Testis (tissue), 3 donors: ENCODE measurements around the gene EEF1G. TPM values are rescaled to one million over a fixed set of nuclear protein-coding genes. Genes with fewer than 3 reads are reported as not detected.
"Not testable (repeated sequence)": the region's sequence is repeated elsewhere in the genome, so short reads cannot be mapped to it uniquely, and the experiment has no call there.

Experiments used
- DNase-seq: peaks from one replicate; pipeline ENCODE4 v3.0.0-alpha.2; 2019
- H3K27ac ChIP-seq, 2 donors: fragments of 200-600 bp; sonication (generic); one replicate each; pipeline ENCODE4 v1.5.1; 2019
- H3K27me3 ChIP-seq: fragments of 200-600 bp; sonication (generic); one replicate; pipeline ENCODE4 v1.5.1; 2019
- H3K36me3 ChIP-seq: fragments of 200-600 bp; sonication (generic); one replicate; pipeline ENCODE4 v1.5.1; 2017; ENCODE audit warnings: low read depth; ENCODE audit errors: missing control alignments
- H3K4me1 ChIP-seq: fragments of 200-600 bp; sonication (generic); one replicate; pipeline ENCODE4 v1.5.1; 2019
- H3K4me3 ChIP-seq, 2 donors: fragments of 200-600 bp; sonication (generic); one replicate each; pipeline ENCODE4 v1.5.1; 2017 to 2019
- H3K9me3 ChIP-seq: fragments of 200-600 bp; sonication (generic); one replicate; pipeline ENCODE4 v1.5.1; 2017
- CTCF ChIP-seq, 3 experiments: fragments of 450-650 bp in 2 of 3; fragments of 200-600 bp in 1 of 3; sonication (generic) in 1 of 3; IDR thresholded peaks; one replicate each; pipeline ENCODE4 v1.5.1; 2016 to 2019; ENCODE audit warnings: antibody characterized with exemption in 3 of 3, mild to moderate bottlenecking in 2 of 3, moderate library complexity in 1 of 3
- POLR2A ChIP-seq: fragments of 450-650 bp; IDR thresholded peaks from one replicate; pipeline ENCODE4 v1.6.1; 2017; ENCODE audit warnings: antibody characterized with exemption, mild to moderate bottlenecking, moderate library complexity
- WGBS, 2 donors: methylation state at CpG; one replicate each; pipeline ENCODE4 v1.1.5; 2018; 5-methylcytosine and 5-hydroxymethylcytosine counted together
- intact Hi-C: fragments of 100-400 bp; cut with DNase I; formaldehyde crosslinking; loops from one replicate; pipeline ENCODE4 v1.15.1; 2023; ENCODE audit warnings: low total_unique reads
- polyA plus RNA-seq: library from polyadenylated mRNA; stranded (reverse); fragments of 350-450 nt; fragmentation: Illumina TruSeq; extraction: RNeasy Lipid Tissue Mini Kit (QIAGEN cat#74804); gene quantifications from one replicate; pipeline ENCODE4 v1.2.3, GENCODE V29; 2014; ENCODE audit warnings: low read depth, low replicate concordance; ENCODE audit not compliant: insufficient read depth
- total RNA-seq, 2 donors: library from RNA; depleted of rRNA; stranded (reverse); fragments of >200 nt; gene quantifications; one replicate each; pipeline ENCODE4 v1.2.3, GENCODE V29; 2016

EEF1G gene
- total and polyA plus RNA-seq, 3 donors from 2014 or later = 607 to 1,165 (median 868) TPM

- H3K9me3 ChIP-seq = no peaks in the 10 kb centered on the region
- intact Hi-C loops = no loop called here
- peaks cover 28% of the 10 kb centered on the region for H3K4me1 ChIP-seq
- TF ChIP-seq CTCF (IDR thresholded peaks at IDR 0.05) (peak; percentile 49 to 72 (median 67)), POLR2A (no peak)
- H3K27me3 ChIP-seq = no peaks in the 10 kb centered on the region
- H3K4me3 ChIP-seq = no peak overlapping the region
- DNase-seq = peak; percentile 86
- H3K27ac ChIP-seq = peak overlapping the region; percentile 15 to 76
- 36 to 43% methylated on average over 2 of the region's 2 CpGs for WGBS, 2 donors
- no peaks in the 10 kb centered on the region for H3K36me3 ChIP-seq
Observed at GRCh38 chr11:62560566-62561103, 13.1 kb downstream of the EEF1G start.

GRCh38 chr11:62559626-62560025 lies 14.1 kb downstream of the EEF1G start:
- H3K27ac ChIP-seq = peak overlapping the region in 1 of 2 donors; percentile 76
- WGBS, 2 donors = 89 to 98% methylated on average over 5 of the region's 5 CpGs
- intact Hi-C loops, H3K9me3 ChIP-seq, DNase-seq, H3K36me3 ChIP-seq, H3K4me3 ChIP-seq, H3K27me3 ChIP-seq: not testable (repeated sequence)
- peaks cover 30% of the 10 kb centered on the region for H3K4me1 ChIP-seq

- DNase-seq = no peak
- WGBS, 2 donors = 87 to 88% methylated on average over 8 of the region's 8 CpGs
- no peaks in the 10 kb centered on the region for H3K36me3 ChIP-seq
Observed at GRCh38 chr11:62559204-62559603, 14.5 kb downstream of the EEF1G start.

GRCh38 chr11:62558669-62559068 lies 15.0 kb downstream of the EEF1G start:
- TF ChIP-seq POLR2A = no peak
- DNase-seq = no peak
- Histone ChIP-seq H3K36me3 (no peaks in the 10 kb centered on the region), H3K27me3 (no peaks in the 10 kb centered on the region), H3K9me3 (no peaks in the 10 kb centered on the region), H3K4me3 (no peak overlapping the region), H3K27ac (no peak overlapping the region), H3K4me1 (peaks cover 40% of the 10 kb centered on the region)
- intact Hi-C loops = no loop called here
- WGBS, 2 donors = 87 to 93% methylated on average over 9 of the region's 9 CpGs

More at GRCh38 chr11:62559204-62559603, 14.5 kb downstream of the EEF1G start:
- Histone ChIP-seq H3K4me1 (peaks cover 34% of the 10 kb centered on the region), H3K9me3 (no peaks in the 10 kb centered on the region), H3K27ac (no peak overlapping the region), H3K4me3 (no peak overlapping the region), H3K27me3 (no peaks in the 10 kb centered on the region)
- no peak for TF ChIP-seq POLR2A
- TF ChIP-seq CTCF (IDR thresholded peaks at IDR 0.05) = no peak
- intact Hi-C loops = no loop called here

- 65 to 75% methylated on average over 3 of the region's 3 CpGs for WGBS, 2 donors
- H3K4me3 ChIP-seq = no peak overlapping the region
- H3K36me3 ChIP-seq = no peaks in the 10 kb centered on the region
- H3K27ac ChIP-seq = peak overlapping the region; percentile 47 to 50
- no peak for TF ChIP-seq CTCF (IDR thresholded peaks at IDR 0.05)
- no peak for TF ChIP-seq POLR2A
- H3K4me1 ChIP-seq = peaks cover 56% of the 10 kb centered on the region
- no peaks in the 10 kb centered on the region for H3K9me3 ChIP-seq
- H3K27me3 ChIP-seq = no peaks in the 10 kb centered on the region
- no peak for DNase-seq
- intact Hi-C loops = no loop called here
Observed at GRCh38 chr11:62556875-62557631, 16.6 kb downstream of the EEF1G start.
